H1 (cell line): ENCODE measurements around the gene OR10H5. TPM values are rescaled to one million over a fixed set of nuclear protein-coding genes. Genes with fewer than 3 reads are reported as not detected.

Experiments used
- EP300 ChIP-seq, 2 experiments: IDR thresholded peaks; 1 replicate in 1 of 2; 2 replicates in 1 of 2; pipeline ENCODE4 v1.6.1; 2011 to 2012; ENCODE audit warnings: low read depth in 2 of 2, low read length in 2 of 2, mild to moderate bottlenecking in 2 of 2, borderline replicate concordance in 1 of 2, inconsistent platforms in 1 of 2, moderate library complexity in 1 of 2
- FOSL1 ChIP-seq: IDR thresholded peaks from 2 replicates; pipeline ENCODE4 v1.6.1; 2011; ENCODE audit warnings: mild to moderate bottlenecking, low read depth, low read length, moderate library complexity; ENCODE audit not compliant: insufficient read depth
- TAF7 ChIP-seq: optimal IDR thresholded peaks from 2 replicates; pipeline ENCODE3; 2011; ENCODE audit warnings: low read depth, mild to moderate bottlenecking, inconsistent platforms, low read length, moderate library complexity, borderline replicate concordance
- polyA plus RNA-seq, 7 experiments: library from polyadenylated mRNA; depleted of rRNA in 3 of 7; stranded (reverse) in 5 of 7; unstranded in 2 of 7; fragments of >200 nt in 5 of 7; fragments of 200-250 nt in 2 of 7; gene quantifications; 1 replicate in 5 of 7; 2 replicates in 1 of 7; 4 replicates in 1 of 7; pipeline versions ENCODE4 v1.2.1 to v1.2.3, GENCODE V29; 2011 to 2013; ENCODE audit warnings: missing spikeins in 2 of 7, mixed read lengths in 2 of 7
- total RNA-seq: library from RNA; stranded (reverse); fragmentation: NEBNext Ultra II Directional; extraction: Animal tissue kit (Norgen Biotek cat#: 25700); gene quantifications from 2 replicates; pipeline ENCODE4 v1.2.1, GENCODE V29; 2021

The OR10H5 gene
- total and polyA plus RNA-seq, 2 of the 8 experiments (the other 6 are each of a cell fraction or from before 2014, with no cell fraction given): not detected

DNA sequence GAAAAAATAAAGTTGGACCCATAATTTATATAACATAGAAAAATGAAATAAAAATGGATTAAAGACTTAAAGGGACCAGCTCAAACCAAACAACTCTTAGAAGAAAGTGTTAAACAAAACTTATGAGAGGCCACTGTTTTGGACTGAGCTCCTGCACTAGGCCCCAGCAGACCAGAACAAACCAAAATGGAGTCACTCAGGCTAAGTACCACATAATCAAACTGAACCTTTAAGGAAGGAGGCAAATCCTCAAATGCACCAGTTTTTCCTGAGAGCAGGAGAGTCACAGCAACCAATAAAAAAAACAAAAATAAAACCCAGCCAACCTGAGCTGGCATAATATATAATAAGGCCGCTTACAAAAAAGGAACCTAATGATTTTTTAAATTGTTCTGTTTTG is 38.3 kb downstream of the OR10H5 start (continued):
- TF ChIP-seq EP300 (IDR thresholded peaks at IDR 0.05; ENCODE audit: borderline replicate concordance in 1 of 2, low read depth in 2 of 2, low read length in 2 of 2) (no peak), TAF7 (no peak), FOSL1 (no peak)
